AG09309 (cell line): ENCODE measurements around the gene SH2D4B.
"Not testable (repeated sequence)": the region's sequence is repeated elsewhere in the genome, so short reads cannot be mapped to it uniquely, and the experiment has no call there.

Source experiments
- DNase-seq: peaks from one replicate; pipeline ENCODE4 v3.0.0-alpha.2; 2010; ENCODE audit warnings: low read depth
- H3K4me3 ChIP-seq: 2 replicates; pipeline ENCODE4 v1.5.1; 2011; ENCODE audit warnings: mild to moderate bottlenecking, low read depth, low read length, moderate library complexity; ENCODE audit not compliant: control insufficient read depth
- CTCF ChIP-seq: IDR thresholded peaks from 2 replicates; pipeline ENCODE4 v1.5.1; 2011; ENCODE audit warnings: mild to moderate bottlenecking, low read depth, low read length, inconsistent platforms; ENCODE audit not compliant: insufficient read depth, control insufficient read depth; ENCODE audit errors: missing control alignments

SH2D4B gene

GRCh38 chr10:80532571-80532970 lies 5.1 kb upstream of the SH2D4B start:
- no peak for TF ChIP-seq CTCF
- no peak overlapping the region for H3K4me3 ChIP-seq
- DNase-seq, result no peak

GRCh38 chr10:80534059-80534458 lies 3.6 kb upstream of the SH2D4B start:
- DNase-seq, H3K4me3 ChIP-seq: not testable (repeated sequence)

- not testable (repeated sequence) for DNase-seq, H3K4me3 ChIP-seq
Measured at GRCh38 chr10:80534646-80535045, 3.1 kb upstream of the SH2D4B start.

GRCh38 chr10:80535671-80536360 lies 1.9 kb upstream of the SH2D4B start:
- DNase-seq, result no peak
- peak; percentile 49 for TF ChIP-seq CTCF
- peak overlapping the region; percentile 35 for H3K4me3 ChIP-seq

- H3K4me3 ChIP-seq, result peak overlapping the region; percentile 35
- no peak for DNase-seq
- no peak for TF ChIP-seq CTCF
Measured at GRCh38 chr10:80536361-80536835, 1.3 kb upstream of the SH2D4B start.

GRCh38 chr10:80537086-80537735 lies 491 bp upstream of the SH2D4B start:
- DNase-seq, result no peak
- no peak for TF ChIP-seq CTCF
- H3K4me3 ChIP-seq, result no peak overlapping the region

GRCh38 chr10:80538481-80539185 lies 931 bp downstream of the SH2D4B start:
- no peak overlapping the region for H3K4me3 ChIP-seq
- no peak for DNase-seq
- TF ChIP-seq CTCF, result no peak
